K562 (cell line): ENCODE measurements around the gene METRNL. TPM values are rescaled to one million over a fixed set of nuclear protein-coding genes. Genes with fewer than 3 reads are reported as not detected.

Source experiments
- ATAC-seq: fragments of 200-7000 bp; cut with Tn5 transposase; 3 replicates; pipeline ENCODE4 v1.9.1; 2020; ENCODE audit warnings: moderate library complexity
- BruUV-seq: library from RNA; stranded (reverse); fragments of 400-500 nt; replicated peaks from 2 replicates; lab custom pipeline; 2021; lab: Mats Ljungman, UMichigan
- CTCF ChIA-PET: fragments of 300-600 bp; formaldehyde crosslinking; extraction: SDS; loops from one replicate; lab custom pipeline; 2021; ENCODE audit warnings: low intra/inter-chr PET ratio; lab: Yijun Ruan, JAX
- POLR2A ChIA-PET: fragments of 300-600, 350-650 bp; sonication (Branson Sonifier 250); formaldehyde crosslinking; extraction: SDS; loops from one replicate; lab custom pipeline; 2021; ENCODE audit warnings: antibody characterized with exemption, inconsistent platforms; lab: Yijun Ruan, JAX
- DNase-seq, 4 experiments: peaks; one replicate each; pipeline versions ENCODE4 v3.0.0 to v3.0.0-alpha.2; 2011 to 2018; ENCODE audit warnings: low spot score in 3 of 4, mixed read lengths in 3 of 4; ENCODE audit errors: extremely low read depth in 1 of 4
- FAIRE-seq: peaks from 2 replicates; lab custom pipeline; 2011; peaks lifted over from hg19 to GRCh38; lab: Jason Lieb, UNC
- H2AFZ ChIP-seq: 2 replicates; pipeline ENCODE4 v1.6.0; 2011; ENCODE audit warnings: low read depth, low read length, control low read depth, inconsistent platforms
- H3K27ac ChIP-seq: fragments of 200-600 bp; 3 replicates; pipeline ENCODE4 v1.8.0; 2011; ENCODE audit warnings: low read depth, mild to moderate bottlenecking, control low read depth, inconsistent platforms, low read length, moderate library complexity, mixed read lengths; ENCODE audit errors: extremely low read depth
- H3K27me3 ChIP-seq, 2 experiments: fragments of 300-600 bp in 1 of 2; 2 replicates in 1 of 2; 3 replicates in 1 of 2; pipeline versions ENCODE4 v1.6.0 to v1.8.0; 2011; ENCODE audit warnings: inconsistent platforms in 2 of 2, low read length in 2 of 2, mild to moderate bottlenecking in 1 of 2, mixed read lengths in 1 of 2, moderate library complexity in 1 of 2; ENCODE audit not compliant: control insufficient read depth in 2 of 2, insufficient read depth in 2 of 2
- H3K36me3 ChIP-seq: fragments of 300-600 bp; 3 replicates; pipeline ENCODE4 v1.8.0; 2011; ENCODE audit warnings: mild to moderate bottlenecking, low read length, inconsistent platforms; ENCODE audit not compliant: control insufficient read depth, insufficient read depth
- H3K4me1 ChIP-seq, 2 experiments: fragments of 200-600 bp in 1 of 2; replicated peaks in 1 of 2; 2 replicates in 1 of 2; 3 replicates in 1 of 2; pipeline versions ENCODE4 v1.5.1 to v1.8.0; 2011; ENCODE audit warnings: inconsistent platforms in 2 of 2, low read length in 2 of 2, mild to moderate bottlenecking in 1 of 2, mixed read lengths in 1 of 2, moderate library complexity in 1 of 2; ENCODE audit not compliant: control insufficient read depth in 2 of 2, insufficient read depth in 2 of 2
- H3K4me2 ChIP-seq: 2 replicates; pipeline ENCODE4 v1.6.1; 2011; ENCODE audit warnings: low read length, control low read depth, inconsistent platforms, mixed read lengths; ENCODE audit not compliant: insufficient read depth
- H3K4me3 ChIP-seq: fragments of 200-600 bp; sonication (generic), shearing (Covaris generic); 2 replicates; pipeline ENCODE4 v1.5.1; 2016; ENCODE audit warnings: control low read depth, inconsistent platforms
- H3K79me2 ChIP-seq: fragments of 200-600 bp; 3 replicates; pipeline ENCODE4 v1.8.0; 2011; ENCODE audit warnings: low read length, inconsistent platforms; ENCODE audit not compliant: control insufficient read depth, insufficient read depth
- H3K9ac ChIP-seq, 2 experiments: 2 replicates each; pipeline versions ENCODE4 v1.6.0 to v1.6.1; 2011; ENCODE audit warnings: low read depth in 2 of 2, low read length in 2 of 2, control low read depth in 1 of 2, inconsistent platforms in 1 of 2, mild to moderate bottlenecking in 1 of 2, mixed read lengths in 1 of 2; ENCODE audit not compliant: insufficient read depth in 1 of 2
- H3K9me1 ChIP-seq: one replicate; pipeline ENCODE4 v1.6.0; 2011; ENCODE audit warnings: inconsistent platforms, mild to moderate bottlenecking, low read length, moderate library complexity; ENCODE audit not compliant: control insufficient read depth, insufficient read depth
- H3K9me3 ChIP-seq: replicated peaks from 2 replicates; pipeline ENCODE4 v1.5.1; 2011; ENCODE audit warnings: low read depth, low read length, inconsistent platforms; ENCODE audit not compliant: control insufficient read depth, insufficient read depth
- H4K20me1 ChIP-seq: replicated peaks from 2 replicates; pipeline ENCODE4 v1.6.1; 2011; ENCODE audit warnings: low read length, inconsistent platforms, mixed read lengths; ENCODE audit not compliant: control insufficient read depth, insufficient read depth
- BCL6 ChIP-seq: fragments of 250-450 bp; sonication (Bioruptor Pico); IDR thresholded peaks from 2 replicates; pipeline ENCODE4 v1.4.0; 2020
- ELK3 ChIP-seq: fragments of 450-650 bp; formaldehyde crosslinking; IDR thresholded peaks from 2 replicates; pipeline ENCODE4 v1.4.0; 2020; ENCODE audit warnings: mild to moderate bottlenecking
- THRB ChIP-seq: fragments of 450-650 bp; formaldehyde crosslinking; conservative IDR thresholded peaks from 2 replicates; pipeline ENCODE4 v1.4.0; 2022; ENCODE audit warnings: mild to moderate bottlenecking, missing genetic modification characterization
- ZNF766 ChIP-seq: fragments of 200-800 bp; sonication (Bioruptor generic); conservative IDR thresholded peaks from 2 replicates; pipeline ENCODE4 v1.6.1; 2016; ENCODE audit warnings: missing genetic modification characterization, missing compliant biosample characterization
- WGBS: fragments of 100-300 bp; shearing (Covaris generic); methylation state at CpG from one replicate; pipeline ENCODE4 v1.1.6; 2016; ENCODE audit warnings: low coverage, mixed read lengths; ENCODE audit not compliant: insufficient coverage; ENCODE audit errors: missing lambda C conversion rate; 5-methylcytosine and 5-hydroxymethylcytosine counted together
- in situ Hi-C: fragments of 300-500 bp; cut with MboI; formaldehyde crosslinking; loops from 4 replicates; pipeline ENCODE4 v1.15.0; 2018; ENCODE audit warnings: inconsistent platforms, mixed read lengths
- intact Hi-C: fragments of 100-400 bp; cut with micrococcal nuclease; formaldehyde crosslinking; loops from 2 replicates; pipeline ENCODE4 v1.14.2; 2022
- polyA plus RNA-seq, 8 experiments: library from polyadenylated mRNA; depleted of rRNA in 4 of 8; stranded (reverse) in 5 of 8; unstranded in 3 of 8; fragments of >200 nt; fragmentation: Nextera tagmentation in 2 of 8; fragmentation: Illumina TruSeq in 1 of 8; extraction: Ambion mirVana in 2 of 8; extraction: Trizol in 1 of 8; gene quantifications; 2 replicates each; pipeline versions ENCODE4 v1.2.1 to v1.2.3, GENCODE V29; 2011 to 2014; ENCODE audit warnings: inconsistent platforms in 1 of 8, missing spikeins in 1 of 8
- total RNA-seq, 7 experiments: library from RNA; depleted of rRNA in 6 of 7; stranded (reverse); fragments of >200 nt in 6 of 7; fragmentation: Illumina TruSeq in 2 of 7; extraction: Trizol in 2 of 7; gene quantifications; 2 replicates each; pipeline versions ENCODE4 v1.2.1 to v1.2.3, GENCODE V29; 2011 to 2021; ENCODE audit warnings: low replicate concordance in 1 of 7

Gene METRNL
- total and polyA plus RNA-seq, 9 of the 15 experiments (the other 6 are each of a cell fraction or from before 2014, with no cell fraction given): 0.17 to 31.8 (median 2.9) TPM

- CTCF ChIA-PET: no interaction called here
- peaks cover 64% of the 10 kb centered on the region for H3K79me2 ChIP-seq
- H3K4me1 ChIP-seq: peaks cover 18 to 86% of the 10 kb centered on the region in 2 experiments
- POLR2A ChIA-PET: interaction anchor here (1.4 kb wide), 1 partner anchor 38 kb away, joined by 3 read pairs; no protein-coding TSS in a partner anchor
- peak overlapping the region in 1 of 2 experiments; percentile 28; a peak in 1 of 4 replicates for H3K9ac ChIP-seq
- H4K20me1 ChIP-seq: peaks cover 51% of the 10 kb centered on the region
- intact Hi-C loops: no loop called here
- in situ Hi-C loops: no loop called here
- ATAC-seq: no peak
- H3K4me2 ChIP-seq: no peak overlapping the region
- no peak overlapping the region for H2AFZ ChIP-seq
- H3K4me3 ChIP-seq: no peak overlapping the region
- H3K9me1 ChIP-seq: peaks cover 3% of the 10 kb centered on the region
- no TSS peak for BruUV-seq
- TF ChIP-seq ZNF766 (CRISPR knock-in tag): no peak
- no peak for TF ChIP-seq THRB
- no peak for TF ChIP-seq ELK3 (CRISPR knock-in tag)
- no peak for TF ChIP-seq BCL6 (CRISPR knock-in tag)
- H3K27ac ChIP-seq: no peak overlapping the region
- H3K9me3 ChIP-seq: no peaks in the 10 kb centered on the region
- H3K27me3 ChIP-seq: no peaks in the 10 kb centered on the region
- DNase-seq: no peak
- H3K36me3 ChIP-seq: peaks cover 60% of the 10 kb centered on the region; the same call in 2 of the 3 replicates
- WGBS: 73% methylated on average over 9 of the region's 9 CpGs
- no peak for FAIRE-seq
Measured at GRCh38 chr17:83084214-83084613, 4.8 kb downstream of the METRNL start.
